ENCODE results near the gene LRTM2. TPM values are rescaled to one million over a fixed set of nuclear protein-coding genes. Genes with fewer than 3 reads are reported as not detected.

LRTM2 gene
- total RNA-seq, 4 donors from 2014 or later, result not detected

DNA sequence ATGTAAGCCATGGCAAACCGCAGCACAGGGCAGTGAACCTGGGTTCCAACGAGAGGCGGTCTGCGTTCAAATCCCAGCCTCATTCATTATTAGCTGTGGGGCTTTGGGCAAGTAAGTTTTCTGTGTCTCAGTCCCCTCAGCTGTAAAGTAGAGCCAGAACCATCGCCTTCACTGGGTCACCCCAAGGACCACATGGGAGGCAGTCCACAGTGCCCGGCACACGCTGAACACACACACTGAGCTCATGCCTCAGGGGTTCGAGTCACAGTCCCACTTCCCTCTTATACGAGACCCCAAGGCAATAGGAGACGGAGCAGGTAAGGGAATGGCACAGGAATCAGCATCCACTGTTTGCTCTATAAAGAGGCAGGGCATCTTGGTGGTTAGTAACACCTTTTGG lies 19.1 kb downstream of the LRTM2 start:
- Histone ChIP-seq H3K36me3 (no peaks in the 10 kb centered on the region), H3K27ac (no peak overlapping the region), H3K27me3 (peaks cover 0 to 87% (median 0%) of the 10 kb centered on the region in 4 donors), H3K9me3 (no peaks in the 10 kb centered on the region), H3K4me1 (no peaks in the 10 kb centered on the region), H3K4me3 (no peak overlapping the region)
- WGBS, 2 donors, result 76 to 96% methylated on average over 5 to 9 of the region's 10 CpGs
- intact Hi-C loops (cut with DNase I), result no loop called here
- no peak for DNase-seq
- TF ChIP-seq CTCF (IDR thresholded peaks at IDR 0.05) (no peak), POLR2A (IDR thresholded peaks at IDR 0.05) (no peak)

- Histone ChIP-seq H3K36me3 (no peaks in the 10 kb centered on the region), H3K4me1 (no peaks in the 10 kb centered on the region), H3K27ac (no peak overlapping the region), H3K4me3 (no peak overlapping the region), H3K27me3 (peaks cover 0 to 87% (median 0%) of the 10 kb centered on the region in 4 donors), H3K9me3 (no peaks in the 10 kb centered on the region)
- TF ChIP-seq CTCF (IDR thresholded peaks at IDR 0.05) (no peak), POLR2A (IDR thresholded peaks at IDR 0.05) (no peak)
- intact Hi-C loops (cut with DNase I), result no loop called here
- DNase-seq, result no peak
- 38 to 53% methylated on average over 18 to 21 of the region's 24 CpGs for WGBS, 2 donors
These were observed 19.9 kb downstream of the LRTM2 start for GRCh38 chr12:1839956-1840951.

GRCh38 chr12:1840981-1841425 lies 20.6 kb downstream of the LRTM2 start:
- H3K36me3 ChIP-seq, result no peaks in the 10 kb centered on the region
- H3K4me3 ChIP-seq, result no peak overlapping the region
- DNase-seq, result no peak
- WGBS, 2 donors, result 70 to 80% methylated on average over 7 to 11 of the region's 16 CpGs
- TF ChIP-seq CTCF (IDR thresholded peaks at IDR 0.05) (no peak), POLR2A (IDR thresholded peaks at IDR 0.05) (no peak)
- intact Hi-C loops (cut with DNase I), result no loop called here
- no peaks in the 10 kb centered on the region for H3K4me1 ChIP-seq
- H3K27ac ChIP-seq, result no peak overlapping the region
- peaks cover 0 to 88% (median 0%) of the 10 kb centered on the region in 4 donors for H3K27me3 ChIP-seq
- no peaks in the 10 kb centered on the region for H3K9me3 ChIP-seq

GRCh38 chr12:1841586-1842182 lies 21.3 kb downstream of the LRTM2 start:
- intact Hi-C loops (cut with DNase I), result no loop called here
- TF ChIP-seq CTCF (IDR thresholded peaks at IDR 0.05) (no peak), POLR2A (IDR thresholded peaks at IDR 0.05) (no peak)
- 69 to 81% methylated on average over 8 to 12 of the region's 13 CpGs for WGBS, 2 donors
- Histone ChIP-seq H3K9me3 (no peaks in the 10 kb centered on the region), H3K4me1 (no peaks in the 10 kb centered on the region), H3K4me3 (no peak overlapping the region), H3K36me3 (no peaks in the 10 kb centered on the region), H3K27ac (no peak overlapping the region), H3K27me3 (peaks cover 0 to 88% (median 0%) of the 10 kb centered on the region in 4 donors)
- no peak for DNase-seq
